Islet of Langerhans (tissue), 1 donor: Measurements from ENCODE around the gene CCDC60.

Experiments used
- FAIRE-seq: peaks from one replicate; lab custom pipeline; 2011; peaks lifted over from hg19 to GRCh38; lab: Jason Lieb, UNC

Gene CCDC60

GRCh38 chr12:119544765-119545625 is 210.5 kb downstream of the CCDC60 start:
- FAIRE-seq = peak; percentile 9

DNA sequence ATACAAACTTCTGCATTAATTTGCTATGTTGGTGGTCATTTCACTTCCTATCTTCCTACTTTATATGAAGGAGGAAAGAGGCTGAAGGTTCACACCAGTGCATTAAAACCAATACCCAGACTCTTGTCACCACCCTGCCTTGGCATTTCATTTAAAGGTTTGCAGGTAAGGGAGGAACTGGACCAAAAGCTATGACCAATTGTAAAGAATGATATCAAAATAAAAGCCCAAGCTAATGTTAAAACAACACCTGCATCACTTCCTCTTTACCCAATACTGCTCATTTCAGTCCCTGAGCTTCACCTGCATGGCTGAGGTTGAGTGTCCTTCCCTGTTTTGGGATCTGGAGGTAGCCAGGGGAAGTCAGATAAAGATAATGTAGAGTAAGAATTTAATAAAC is 211.8 kb downstream of the CCDC60 start:
- no peak for FAIRE-seq

- no peak for FAIRE-seq
Observed at GRCh38 chr12:119547001-119547400, 212.5 kb downstream of the CCDC60 start.

DNA sequence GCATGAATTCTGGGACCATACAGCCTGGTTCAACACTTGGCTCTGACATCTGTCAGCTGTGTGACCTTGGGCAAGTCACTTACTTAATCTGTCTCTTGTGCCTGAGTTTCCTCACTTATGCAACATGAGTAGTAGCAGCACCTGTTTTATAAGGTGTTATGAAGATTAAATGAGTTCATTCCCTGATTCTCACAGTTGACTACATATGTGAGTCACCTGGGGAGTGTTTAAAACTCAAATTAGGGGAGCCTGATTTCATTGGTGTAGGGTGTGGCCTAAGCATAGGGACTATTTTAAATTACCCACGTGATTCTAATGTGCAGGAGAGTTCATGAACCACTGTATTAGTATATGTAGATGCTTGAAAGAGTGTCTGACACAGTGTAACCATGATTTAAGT is 222.3 kb downstream of the CCDC60 start:
- no peak for FAIRE-seq

DNA sequence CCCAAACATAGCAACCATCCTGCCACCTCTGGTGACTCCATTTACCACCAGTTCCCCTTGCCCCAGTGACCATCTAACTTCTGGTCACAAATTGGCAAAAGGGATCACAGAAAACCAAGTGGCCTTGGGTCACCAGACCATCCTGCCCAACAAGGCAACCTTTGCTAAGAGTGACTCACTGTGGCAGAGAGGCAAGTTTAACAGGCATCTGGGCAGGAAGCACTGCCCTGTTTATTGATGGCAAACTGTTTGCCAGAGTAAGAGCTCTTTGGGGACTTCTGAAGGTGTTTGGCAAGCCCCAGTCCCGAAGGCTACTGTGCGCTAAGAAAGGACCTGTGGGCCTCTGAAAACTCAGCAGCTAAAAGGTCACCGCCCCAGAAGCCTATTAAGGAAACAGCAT is 230.9 kb downstream of the CCDC60 start:
- no peak for FAIRE-seq

DNA sequence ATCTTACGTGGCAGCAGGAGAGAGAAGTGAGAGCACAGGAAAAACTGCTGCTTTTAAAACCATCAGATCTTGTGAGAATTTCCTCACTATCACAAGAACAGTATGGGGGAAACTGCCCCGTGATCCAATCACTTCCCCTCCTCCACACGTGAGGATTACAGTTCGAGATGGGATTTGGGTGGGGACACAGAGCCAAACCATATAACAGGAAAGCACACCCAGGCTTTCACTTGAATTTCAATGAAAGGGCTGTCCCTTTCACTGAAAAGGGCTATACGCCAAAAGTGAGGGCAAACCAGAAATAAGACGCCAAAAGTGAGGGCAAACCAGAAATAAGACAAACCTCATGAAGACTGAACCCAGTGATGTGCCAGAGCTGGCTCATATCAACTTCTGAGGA is 236.2 kb downstream of the CCDC60 start:
- no peak for FAIRE-seq

GRCh38 chr12:119573086-119573485 is 238.6 kb downstream of the CCDC60 start:
- no peak for FAIRE-seq

GRCh38 chr12:119574255-119574654 is 239.7 kb downstream of the CCDC60 start:
- no peak for FAIRE-seq

- no peak for FAIRE-seq
Observed at GRCh38 chr12:119576118-119576810, 241.7 kb downstream of the CCDC60 start.

DNA sequence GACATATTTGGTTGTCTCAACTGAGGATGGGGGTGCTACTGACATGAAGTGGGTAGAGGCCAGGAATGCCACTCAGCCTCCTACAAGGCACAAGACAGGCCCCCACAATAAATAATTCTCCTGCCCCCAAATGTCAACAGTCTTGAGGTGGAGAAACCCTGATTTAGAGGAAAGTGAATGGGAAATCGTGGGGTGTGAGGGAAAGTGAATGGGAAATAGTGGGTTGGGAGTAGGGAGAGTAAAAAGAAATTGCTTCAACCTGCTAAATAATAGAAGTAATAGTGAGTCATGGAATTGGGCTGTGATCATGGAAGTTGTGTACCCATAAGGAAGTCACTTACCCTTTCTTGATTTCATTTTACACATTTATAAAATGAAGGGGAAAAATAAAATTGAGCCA is 242.4 kb downstream of the CCDC60 start:
- no peak for FAIRE-seq

DNA sequence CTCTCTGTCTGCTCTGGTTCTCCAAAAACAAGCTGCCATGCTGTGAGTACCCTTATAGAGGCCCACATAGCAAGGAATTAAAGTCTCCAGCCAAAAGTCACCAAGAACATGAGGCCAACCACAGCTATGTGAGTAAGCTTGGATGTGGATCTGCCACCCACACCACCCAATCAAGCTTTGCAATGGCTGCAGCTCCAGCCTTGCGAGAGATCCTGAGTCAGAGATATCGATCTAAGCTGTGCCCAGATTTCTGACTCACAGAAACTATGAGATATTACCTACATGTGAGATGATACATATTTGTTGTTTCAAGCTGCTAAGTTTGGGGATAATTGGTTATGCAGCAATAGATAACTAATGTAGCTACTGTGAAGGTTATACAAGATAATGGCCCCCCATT is 243.6 kb downstream of the CCDC60 start:
- FAIRE-seq = no peak

- no peak for FAIRE-seq
Observed at GRCh38 chr12:119589097-119589496, 254.6 kb downstream of the CCDC60 start.

GRCh38 chr12:119589634-119590033 is 255.1 kb downstream of the CCDC60 start:
- no peak for FAIRE-seq
